C4-2B (cell line): ENCODE results near the gene ITPR1.

Experiments
- H3K27ac ChIP-seq: fragments of 450-650 bp; 2 replicates; pipeline ENCODE4 v1.5.1; 2017
- ZFX ChIP-seq: fragments of 450-650 bp; IDR thresholded peaks from 2 replicates; pipeline ENCODE4 v1.6.1; 2017
- TF ChIP-seq, protein P1 (sequence below): fragments of 450-650 bp; conservative IDR thresholded peaks from 2 replicates; pipeline ENCODE4 v1.5.1; 2017; ENCODE audit warnings: mild to moderate bottlenecking

The ITPR1 gene

DNA sequence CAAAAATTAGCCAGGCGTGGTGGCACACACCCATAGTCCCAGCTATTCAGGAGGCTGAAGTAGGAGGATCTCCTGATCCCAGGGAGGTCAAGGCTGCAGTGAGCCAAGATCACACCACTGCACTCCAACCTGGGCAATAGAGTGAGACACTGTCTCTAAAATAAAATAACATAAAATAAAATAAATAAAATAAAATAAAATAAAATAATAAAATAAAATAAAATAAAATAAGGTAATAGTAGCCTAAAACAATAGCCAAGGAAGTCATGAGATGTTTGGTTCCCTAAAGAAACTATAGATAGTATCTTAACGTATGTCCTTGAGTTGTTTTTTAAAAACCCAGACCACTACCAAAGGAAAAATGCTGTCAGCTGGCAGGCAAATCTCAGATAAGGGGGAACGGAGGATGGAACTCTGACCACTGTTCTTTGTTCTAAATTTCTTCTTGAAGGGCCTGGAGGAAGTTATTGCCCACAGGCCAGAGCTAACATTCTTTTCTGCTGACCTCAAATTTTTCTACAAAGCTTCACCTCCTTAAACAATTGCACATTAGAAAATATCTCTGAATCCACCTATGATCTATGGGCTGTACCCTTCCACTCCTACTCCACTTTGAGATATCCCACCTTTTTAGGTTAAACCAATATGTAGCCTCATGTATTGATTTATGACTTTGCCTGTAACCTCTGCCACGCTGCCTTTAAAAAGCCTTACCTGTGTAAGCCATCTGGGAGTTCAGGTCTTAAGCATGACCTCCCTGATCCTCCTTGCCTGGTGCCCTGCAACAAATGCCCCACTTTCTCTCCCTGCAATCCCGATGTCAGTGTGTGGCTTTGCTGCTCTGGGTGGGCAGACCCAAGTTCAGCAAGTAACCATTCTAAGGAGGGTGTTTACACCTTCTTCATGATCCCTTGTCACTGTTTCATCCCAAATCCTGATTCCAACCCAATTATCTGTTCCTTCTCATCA lies 359.9 kb downstream of the ITPR1 start:
- no peak overlapping the region; the same call in 1 of the 2 replicates for H3K27ac ChIP-seq
- TF ChIP-seq ZFX = no peak
- TF ChIP-seq, protein P1, sequence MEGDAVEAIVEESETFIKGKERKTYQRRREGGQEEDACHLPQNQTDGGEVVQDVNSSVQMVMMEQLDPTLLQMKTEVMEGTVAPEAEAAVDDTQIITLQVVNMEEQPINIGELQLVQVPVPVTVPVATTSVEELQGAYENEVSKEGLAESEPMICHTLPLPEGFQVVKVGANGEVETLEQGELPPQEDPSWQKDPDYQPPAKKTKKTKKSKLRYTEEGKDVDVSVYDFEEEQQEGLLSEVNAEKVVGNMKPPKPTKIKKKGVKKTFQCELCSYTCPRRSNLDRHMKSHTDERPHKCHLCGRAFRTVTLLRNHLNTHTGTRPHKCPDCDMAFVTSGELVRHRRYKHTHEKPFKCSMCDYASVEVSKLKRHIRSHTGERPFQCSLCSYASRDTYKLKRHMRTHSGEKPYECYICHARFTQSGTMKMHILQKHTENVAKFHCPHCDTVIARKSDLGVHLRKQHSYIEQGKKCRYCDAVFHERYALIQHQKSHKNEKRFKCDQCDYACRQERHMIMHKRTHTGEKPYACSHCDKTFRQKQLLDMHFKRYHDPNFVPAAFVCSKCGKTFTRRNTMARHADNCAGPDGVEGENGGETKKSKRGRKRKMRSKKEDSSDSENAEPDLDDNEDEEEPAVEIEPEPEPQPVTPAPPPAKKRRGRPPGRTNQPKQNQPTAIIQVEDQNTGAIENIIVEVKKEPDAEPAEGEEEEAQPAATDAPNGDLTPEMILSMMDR = no peak

DNA sequence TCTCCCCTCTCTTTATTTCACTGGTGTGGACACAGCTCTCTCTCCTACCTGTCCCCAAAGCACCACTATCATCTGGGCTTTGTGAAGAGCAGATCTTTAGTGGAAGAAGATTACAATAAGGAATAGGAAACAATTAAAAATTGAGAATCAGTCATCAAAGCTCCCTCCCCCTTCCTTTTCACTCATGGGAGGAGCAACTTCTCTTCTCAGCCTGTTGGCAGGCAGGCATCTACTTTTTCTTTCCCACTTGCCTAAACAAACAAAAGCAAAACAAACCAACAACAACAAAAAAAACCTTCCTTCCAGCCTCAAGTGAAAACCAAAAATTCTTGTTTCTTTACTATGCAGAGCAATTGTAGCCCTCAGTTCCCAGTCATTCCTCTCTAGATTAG lies 360.6 kb downstream of the ITPR1 start:
- no peak for TF ChIP-seq ZFX
- TF ChIP-seq, protein P1 = no peak
- no peak overlapping the region; the same call in 1 of the 2 replicates for H3K27ac ChIP-seq

DNA sequence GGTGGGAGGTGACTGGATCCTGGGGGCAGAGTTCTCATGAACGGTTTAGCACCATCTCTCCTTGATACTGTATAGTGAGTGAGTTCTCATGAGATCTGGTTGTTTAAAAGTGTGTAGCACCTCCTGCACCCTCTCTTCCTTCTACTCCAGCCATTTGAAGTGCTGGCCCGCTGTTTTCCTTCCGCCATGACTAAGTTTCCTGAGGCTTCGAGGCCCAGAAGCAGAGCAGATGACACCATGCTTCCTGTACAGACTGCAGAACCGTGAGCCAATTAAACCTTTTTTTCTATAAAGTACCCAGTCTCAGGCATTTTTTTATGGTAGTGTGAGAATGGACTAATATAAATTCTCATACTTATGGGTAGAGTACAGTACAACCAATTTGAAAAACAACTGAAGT lies 362.5 kb downstream of the ITPR1 start:
- no peak overlapping the region for H3K27ac ChIP-seq
- TF ChIP-seq ZFX = no peak
- TF ChIP-seq, protein P1 = no peak

DNA sequence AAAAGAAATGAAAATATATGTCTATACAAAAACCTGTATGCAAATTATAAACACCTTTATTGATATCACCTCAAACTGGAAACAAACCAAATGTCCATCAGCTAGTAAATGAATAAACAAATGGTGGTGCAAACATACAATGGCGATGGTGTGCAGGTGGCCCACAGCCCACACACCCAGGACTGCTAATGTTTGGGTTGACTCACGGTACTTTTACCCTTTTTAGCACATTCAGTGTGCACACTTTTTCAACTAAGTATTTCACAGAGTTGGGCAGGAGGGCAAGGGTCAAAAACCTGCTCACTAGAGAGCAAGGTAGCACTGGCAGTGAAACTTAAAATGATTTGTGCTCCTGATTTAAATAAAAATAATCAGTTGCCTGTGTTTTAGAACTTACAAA lies 363.0 kb downstream of the ITPR1 start:
- TF ChIP-seq, protein P1 = no peak
- no peak for TF ChIP-seq ZFX
- no peak overlapping the region for H3K27ac ChIP-seq

DNA sequence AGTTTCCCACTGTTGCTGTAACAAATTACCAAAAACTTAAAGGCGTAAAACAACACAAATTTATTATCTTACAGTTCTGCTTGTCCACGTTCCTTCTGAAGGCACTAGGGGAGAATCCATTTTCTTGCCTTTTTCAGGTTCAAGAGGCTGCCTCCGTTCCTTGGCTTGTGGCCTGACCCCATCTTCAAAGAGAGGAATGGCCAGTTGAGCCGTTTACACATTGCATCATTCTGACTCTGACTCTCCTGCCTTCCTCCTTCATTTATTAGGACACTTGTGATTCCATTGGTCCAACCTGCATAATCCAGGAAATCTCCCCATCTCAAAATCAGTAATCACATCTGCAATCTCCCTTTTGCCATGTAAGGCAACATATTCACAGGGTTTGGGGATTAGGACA lies 363.4 kb downstream of the ITPR1 start:
- H3K27ac ChIP-seq = no peak overlapping the region
- no peak for TF ChIP-seq ZFX
- TF ChIP-seq, protein P1 = no peak

DNA sequence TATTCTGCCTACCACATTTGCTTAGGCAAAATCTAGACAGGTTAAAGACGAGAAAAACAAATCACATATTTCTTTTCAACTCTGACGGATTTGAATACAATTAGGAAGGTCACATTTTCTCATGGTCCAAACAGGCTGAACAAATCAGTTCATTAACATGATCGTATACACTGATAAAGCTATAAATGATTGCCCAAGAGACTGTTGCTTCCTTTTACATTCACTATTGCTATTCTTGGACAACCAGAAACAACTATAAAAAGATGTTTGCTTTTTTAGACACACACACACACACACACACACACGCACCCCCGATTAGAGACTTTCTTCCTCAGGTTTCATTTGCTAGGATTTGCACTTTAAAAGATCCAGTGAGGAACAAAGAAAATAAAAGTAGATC lies 363.8 kb downstream of the ITPR1 start:
- H3K27ac ChIP-seq = no peak overlapping the region
- TF ChIP-seq ZFX = no peak
- TF ChIP-seq, protein P1 = no peak

DNA sequence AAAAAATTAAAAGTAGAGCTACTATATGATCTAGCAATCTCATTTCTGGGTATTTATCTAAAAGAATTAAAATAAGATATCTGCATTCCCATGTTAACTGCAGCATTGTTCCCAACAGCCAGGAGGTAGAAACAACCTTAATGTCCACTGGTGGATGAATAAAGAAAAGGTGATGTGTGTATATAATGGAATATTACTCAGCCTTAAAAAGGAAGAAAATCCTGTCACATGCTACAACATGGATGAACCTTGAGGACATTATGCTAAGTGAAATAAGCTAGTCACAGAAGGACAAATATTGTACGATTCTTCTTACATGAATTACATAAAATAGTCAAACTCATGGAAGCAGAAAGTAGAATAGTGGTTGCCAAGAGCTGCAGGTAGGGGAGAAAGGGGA lies 366.6 kb downstream of the ITPR1 start:
- H3K27ac ChIP-seq = no peak overlapping the region
- no peak for TF ChIP-seq ZFX
- TF ChIP-seq, protein P1 = no peak
